Nephron progenitor cell (in vitro differentiated cells): ENCODE results near the gene PCP2.

ENCODE experiments used
- DNase-seq: peaks from one replicate; pipeline ENCODE4 v3.0.0; 2021
- H3K27ac Mint-ChIP-seq: 2 replicates; pipeline ENCODE4 v1.8.0; 2021; ENCODE audit warnings: mild to moderate bottlenecking, moderate library complexity, mixed read lengths
- H3K27me3 Mint-ChIP-seq: 2 replicates; pipeline ENCODE4 v1.8.0; 2021; ENCODE audit warnings: mild to moderate bottlenecking, low read depth, mixed read lengths; ENCODE audit not compliant: poor library complexity
- H3K36me3 Mint-ChIP-seq: 2 replicates; pipeline ENCODE4 v1.8.0; 2021; ENCODE audit warnings: low read depth, mixed read lengths
- H3K4me1 Mint-ChIP-seq: 2 replicates; pipeline ENCODE4 v1.8.0; 2021; ENCODE audit warnings: mixed read lengths
- H3K4me3 Mint-ChIP-seq: 2 replicates; pipeline ENCODE4 v1.8.0; 2021; ENCODE audit warnings: mild to moderate bottlenecking, moderate library complexity, mixed read lengths
- H3K9me3 Mint-ChIP-seq: 2 replicates; pipeline ENCODE4 v1.8.0; 2021; ENCODE audit warnings: mild to moderate bottlenecking, moderate library complexity, mixed read lengths
- TF ChIP-seq, protein P1 (sequence below): fragments of 200-600 bp; sonication (generic); IDR thresholded peaks from 2 replicates; pipeline ENCODE4 v1.5.0; 2021; ENCODE audit warnings: antibody characterized with exemption

Gene PCP2

DNA sequence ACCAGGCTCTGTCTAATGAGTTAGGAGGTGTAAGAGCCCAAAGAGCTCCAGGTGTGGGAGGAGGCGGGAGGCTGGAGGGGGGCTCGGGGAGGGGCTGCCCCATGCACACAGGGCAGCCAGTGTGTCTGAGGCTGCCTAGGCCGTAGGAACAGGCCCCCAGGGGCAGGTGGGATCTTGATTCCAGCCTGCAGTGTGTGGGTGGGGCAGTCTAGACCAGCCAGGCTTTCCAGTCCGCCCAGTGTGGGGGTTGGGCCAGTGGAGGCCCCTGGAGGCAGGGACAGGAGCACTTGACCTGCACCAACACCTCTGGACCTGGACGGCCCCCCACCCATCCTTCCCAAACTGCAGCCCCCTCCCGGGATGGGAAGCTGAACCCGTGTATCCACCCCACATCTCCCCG, 43.3 kb downstream of the PCP2 start:
- H3K36me3 Mint-ChIP-seq = no peaks in the 10 kb centered on the region
- TF ChIP-seq, protein P1, sequence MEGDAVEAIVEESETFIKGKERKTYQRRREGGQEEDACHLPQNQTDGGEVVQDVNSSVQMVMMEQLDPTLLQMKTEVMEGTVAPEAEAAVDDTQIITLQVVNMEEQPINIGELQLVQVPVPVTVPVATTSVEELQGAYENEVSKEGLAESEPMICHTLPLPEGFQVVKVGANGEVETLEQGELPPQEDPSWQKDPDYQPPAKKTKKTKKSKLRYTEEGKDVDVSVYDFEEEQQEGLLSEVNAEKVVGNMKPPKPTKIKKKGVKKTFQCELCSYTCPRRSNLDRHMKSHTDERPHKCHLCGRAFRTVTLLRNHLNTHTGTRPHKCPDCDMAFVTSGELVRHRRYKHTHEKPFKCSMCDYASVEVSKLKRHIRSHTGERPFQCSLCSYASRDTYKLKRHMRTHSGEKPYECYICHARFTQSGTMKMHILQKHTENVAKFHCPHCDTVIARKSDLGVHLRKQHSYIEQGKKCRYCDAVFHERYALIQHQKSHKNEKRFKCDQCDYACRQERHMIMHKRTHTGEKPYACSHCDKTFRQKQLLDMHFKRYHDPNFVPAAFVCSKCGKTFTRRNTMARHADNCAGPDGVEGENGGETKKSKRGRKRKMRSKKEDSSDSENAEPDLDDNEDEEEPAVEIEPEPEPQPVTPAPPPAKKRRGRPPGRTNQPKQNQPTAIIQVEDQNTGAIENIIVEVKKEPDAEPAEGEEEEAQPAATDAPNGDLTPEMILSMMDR = no peak
- H3K4me1 Mint-ChIP-seq = peaks cover 3% of the 10 kb centered on the region
- no peaks in the 10 kb centered on the region for H3K9me3 Mint-ChIP-seq
- no peak overlapping the region for H3K27ac Mint-ChIP-seq
- H3K27me3 Mint-ChIP-seq = peaks cover 74% of the 10 kb centered on the region
- no peak overlapping the region for H3K4me3 Mint-ChIP-seq
- DNase-seq = no peak

DNA sequence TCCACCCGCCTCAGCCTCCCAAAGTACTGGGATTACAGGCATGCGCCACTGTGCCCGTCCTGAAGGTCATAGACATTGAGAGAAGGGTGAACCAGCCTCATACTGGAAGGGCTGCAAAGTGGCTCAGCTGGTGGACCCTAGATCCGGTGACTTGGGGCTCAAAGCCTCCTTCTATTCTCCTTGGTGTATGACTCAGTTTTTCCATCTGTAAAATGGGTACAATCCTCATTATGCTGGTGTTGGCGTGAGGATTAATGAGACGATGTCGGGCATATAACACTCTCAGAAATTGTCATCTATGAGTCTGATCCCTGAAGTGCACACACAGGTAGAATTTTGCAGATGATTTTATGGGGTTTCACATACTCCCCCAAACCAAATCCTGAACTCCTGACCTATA, 43.7 kb downstream of the PCP2 start:
- Mint-ChIP-seq H3K27ac (no peak overlapping the region), H3K4me1 (no peaks in the 10 kb centered on the region), H3K9me3 (no peaks in the 10 kb centered on the region), H3K27me3 (peaks cover 74% of the 10 kb centered on the region), H3K4me3 (no peak overlapping the region), H3K36me3 (no peaks in the 10 kb centered on the region)
- DNase-seq = no peak
- TF ChIP-seq, protein P1 = no peak

DNA sequence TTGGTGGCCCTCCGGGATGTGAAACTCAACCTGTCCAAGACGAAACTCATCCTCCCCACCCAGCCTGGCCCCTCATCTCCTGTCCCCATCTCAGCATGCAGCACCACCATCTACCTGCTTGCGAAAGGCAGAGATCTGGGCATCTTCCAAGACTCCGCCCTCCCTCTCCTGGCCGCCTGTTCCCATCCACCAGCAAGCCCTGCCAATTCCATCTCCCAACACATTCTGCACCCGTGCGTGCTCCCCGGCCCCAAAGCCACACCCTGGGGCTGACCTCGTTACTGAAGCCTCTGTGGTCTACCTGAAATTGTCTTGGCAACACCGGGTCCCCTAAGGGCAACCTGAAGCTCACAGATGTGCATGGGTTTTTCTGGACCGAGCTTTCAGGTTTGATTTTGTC, 51.1 kb downstream of the PCP2 start:
- Mint-ChIP-seq H3K36me3 (no peaks in the 10 kb centered on the region), H3K9me3 (no peaks in the 10 kb centered on the region), H3K4me1 (no peaks in the 10 kb centered on the region), H3K27me3 (peaks cover 79% of the 10 kb centered on the region), H3K4me3 (no peak overlapping the region), H3K27ac (no peak overlapping the region)
- DNase-seq = no peak
- TF ChIP-seq, protein P1 = no peak
